ENCODE measurements around the gene AFG1L. TPM values are rescaled to one million over a fixed set of nuclear protein-coding genes. Genes with fewer than 3 reads are reported as not detected.

The AFG1L gene
- total RNA-seq, 2 donors from 2014 or later = 10.5 to 11.1 TPM

- no peak overlapping the region for H3K9ac ChIP-seq (ENCODE audit: extremely low read depth, low read length, poor library complexity, severe bottlenecking)
- H3K4me1 Mint-ChIP-seq = no peaks in the 10 kb centered on the region
- no peaks in the 10 kb centered on the region for H3K9me3 Mint-ChIP-seq
- DNase-seq = no peak
- H3K27ac Mint-ChIP-seq = no peak overlapping the region
- H3K27me3 ChIP-seq (ENCODE audit: control insufficient read depth, insufficient read depth, low read length, poor library complexity, severe bottlenecking) = no peaks in the 10 kb centered on the region
- no peaks in the 10 kb centered on the region for H3K9me3 ChIP-seq (ENCODE audit: control insufficient read depth, low read length)
- 93 to 94% methylated on average over 4 to 5 of the region's 5 CpGs for WGBS, 2 experiments (ENCODE audit: insufficient coverage in 1 of 2, insufficient read length in 1 of 2)
- no peaks in the 10 kb centered on the region for H3K4me1 ChIP-seq (ENCODE audit: control insufficient read depth, insufficient read depth, low read length)
- no peak for TF ChIP-seq CTCF (conservative IDR thresholded peaks at IDR 0.05)
- no peak overlapping the region for H3K4me3 Mint-ChIP-seq
- H3K36me3 Mint-ChIP-seq (ENCODE audit: low read depth) = no peaks in the 10 kb centered on the region
- no peak overlapping the region for H3K4me3 ChIP-seq (ENCODE audit: low read length)
- no peak overlapping the region for H3K27ac ChIP-seq (ENCODE audit: low read depth, low read length)
- H3K27me3 Mint-ChIP-seq (ENCODE audit: insufficient read depth) = no peaks in the 10 kb centered on the region
- H3K36me3 ChIP-seq (ENCODE audit: control insufficient read depth, insufficient read depth, low read length) = no peaks in the 10 kb centered on the region
Measured at GRCh38 chr6:108361312-108361932, 66.6 kb downstream of the AFG1L start.

GRCh38 chr6:108362455-108362854 is 67.6 kb downstream of the AFG1L start:
- H3K27me3 Mint-ChIP-seq (ENCODE audit: insufficient read depth) = no peaks in the 10 kb centered on the region
- no peak overlapping the region for H3K27ac Mint-ChIP-seq
- Histone ChIP-seq H3K27me3 (ENCODE audit: control insufficient read depth, insufficient read depth, low read length, poor library complexity, severe bottlenecking) (no peaks in the 10 kb centered on the region), H3K4me1 (ENCODE audit: control insufficient read depth, insufficient read depth, low read length) (no peaks in the 10 kb centered on the region), H3K27ac (ENCODE audit: low read depth, low read length) (no peak overlapping the region), H3K9ac (ENCODE audit: extremely low read depth, low read length, poor library complexity, severe bottlenecking) (no peak overlapping the region), H3K4me3 (ENCODE audit: low read length) (no peak overlapping the region), H3K36me3 (ENCODE audit: control insufficient read depth, insufficient read depth, low read length) (no peaks in the 10 kb centered on the region), H3K9me3 (ENCODE audit: control insufficient read depth, low read length) (no peaks in the 10 kb centered on the region)
- no peaks in the 10 kb centered on the region for H3K9me3 Mint-ChIP-seq
- 82% methylated on average over 1 of the region's 1 CpG; no CpG with 5 or more reads in 1 of the 2 experiments for WGBS, 2 experiments (ENCODE audit: insufficient coverage in 1 of 2, insufficient read length in 1 of 2)
- TF ChIP-seq CTCF (conservative IDR thresholded peaks at IDR 0.05) = no peak
- DNase-seq = no peak
- H3K4me3 Mint-ChIP-seq = no peak overlapping the region
- H3K4me1 Mint-ChIP-seq = no peaks in the 10 kb centered on the region
- no peaks in the 10 kb centered on the region for H3K36me3 Mint-ChIP-seq (ENCODE audit: low read depth)

- WGBS, 2 experiments (ENCODE audit: insufficient coverage in 1 of 2, insufficient read length in 1 of 2) = 87 to 100% methylated on average over 1 to 3 of the region's 3 CpGs
- Mint-ChIP-seq H3K4me3 (no peak overlapping the region), H3K27me3 (ENCODE audit: insufficient read depth) (no peaks in the 10 kb centered on the region), H3K27ac (no peak overlapping the region), H3K4me1 (no peaks in the 10 kb centered on the region), H3K36me3 (ENCODE audit: low read depth) (no peaks in the 10 kb centered on the region), H3K9me3 (no peaks in the 10 kb centered on the region)
- no peak overlapping the region for H3K9ac ChIP-seq (ENCODE audit: extremely low read depth, low read length, poor library complexity, severe bottlenecking)
- DNase-seq = no peak
- no peak overlapping the region for H3K4me3 ChIP-seq (ENCODE audit: low read length)
- no peaks in the 10 kb centered on the region for H3K27me3 ChIP-seq (ENCODE audit: control insufficient read depth, insufficient read depth, low read length, poor library complexity, severe bottlenecking)
- TF ChIP-seq CTCF (conservative IDR thresholded peaks at IDR 0.05) = no peak
- H3K27ac ChIP-seq (ENCODE audit: low read depth, low read length) = no peak overlapping the region
- H3K36me3 ChIP-seq (ENCODE audit: control insufficient read depth, insufficient read depth, low read length) = no peaks in the 10 kb centered on the region
- no peaks in the 10 kb centered on the region for H3K9me3 ChIP-seq (ENCODE audit: control insufficient read depth, low read length)
- no peaks in the 10 kb centered on the region for H3K4me1 ChIP-seq (ENCODE audit: control insufficient read depth, insufficient read depth, low read length)
Measured at GRCh38 chr6:108363113-108363512, 68.3 kb downstream of the AFG1L start.

Measured in endodermal cell (in vitro differentiated cells).